Cardiac fibroblast (primary cell): ENCODE results near the gene PRPF38B.

Source experiments
- DNase-seq, 2 donors: peaks; one replicate each; pipeline versions ENCODE4 v3.0.0 to v3.0.0-alpha.2; 2010; ENCODE audit warnings: low read depth in 2 of 2
- H3K4me3 ChIP-seq, 2 donors: replicated peaks in 1 of 2; 1 replicate in 1 of 2; 2 replicates in 1 of 2; pipeline ENCODE4 v1.5.1; 2011; ENCODE audit warnings: low read depth in 2 of 2, low read length in 2 of 2, mild to moderate bottlenecking in 2 of 2, moderate library complexity in 1 of 2
- CTCF ChIP-seq: IDR thresholded peaks from one replicate; pipeline ENCODE4 v1.5.1; 2011; ENCODE audit warnings: low read depth, mild to moderate bottlenecking, low read length, inconsistent platforms

Gene PRPF38B

GRCh38 chr1:108749081-108749480 is 57.0 kb downstream of the PRPF38B start:
- TF ChIP-seq CTCF = no peak
- no peak overlapping the region for H3K4me3 ChIP-seq
- no peak for DNase-seq

- H3K4me3 ChIP-seq = no peak overlapping the region
- DNase-seq = peak in 1 of 2 donors; percentile 3
Measured at GRCh38 chr1:108750476-108751181, 58.5 kb downstream of the PRPF38B start.

More at GRCh38 chr1:108750476-108751181, 58.5 kb downstream of the PRPF38B start:
- no peak for TF ChIP-seq CTCF
